ENCODE results near the gene LAMA4.
A peak's percentile ranks its signal among the peaks of the same experiment; 100 is the strongest.

Gene LAMA4

GRCh38 chr6:112228480-112229332 is 25.7 kb downstream of the LAMA4 start:
- in situ Hi-C loops (cut with HindIII; ENCODE audit: low pct_unique_long_range_greater_than_20kb, low sequenced_read_pairs), result no loop called here
- no peak for TF ChIP-seq JUND (IDR thresholded peaks at IDR 0.05; ENCODE audit: low read depth)
- DNase-seq (ENCODE audit: low read depth in 1 of 2, low spot score in 1 of 2), result no peak

DNA sequence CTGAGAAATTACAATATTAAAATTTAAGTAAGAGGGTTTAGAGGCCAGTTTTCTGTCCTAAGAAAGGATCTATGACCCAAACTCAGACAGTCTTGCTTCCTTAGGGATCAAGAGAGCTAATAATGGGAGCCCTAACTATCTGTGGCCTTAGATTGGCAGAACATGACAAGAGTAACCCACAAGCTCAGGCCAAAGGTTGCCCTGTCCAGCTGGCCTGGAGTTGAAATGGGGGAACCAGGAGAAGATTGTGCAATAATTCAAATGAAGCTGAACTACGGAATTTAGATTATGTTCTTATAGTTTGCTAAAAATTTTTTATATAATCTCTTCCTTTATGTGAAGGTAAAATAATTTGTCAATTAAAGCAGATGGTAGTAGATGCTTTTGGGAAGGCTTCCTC is 26.4 kb downstream of the LAMA4 start:
- in situ Hi-C loops (cut with HindIII; ENCODE audit: low pct_unique_long_range_greater_than_20kb, low sequenced_read_pairs), result no loop called here
- no peak for TF ChIP-seq JUND (IDR thresholded peaks at IDR 0.05; ENCODE audit: low read depth)
- DNase-seq (ENCODE audit: low read depth in 1 of 2, low spot score in 1 of 2), result no peak

GRCh38 chr6:112227411-112227810 is 27.0 kb downstream of the LAMA4 start:
- no peak for TF ChIP-seq JUND (IDR thresholded peaks at IDR 0.05; ENCODE audit: low read depth)
- DNase-seq (ENCODE audit: low read depth in 1 of 2, low spot score in 1 of 2), result no peak
- in situ Hi-C loops (cut with HindIII; ENCODE audit: low pct_unique_long_range_greater_than_20kb, low sequenced_read_pairs), result no loop called here

GRCh38 chr6:112225691-112226090 is 28.7 kb downstream of the LAMA4 start:
- TF ChIP-seq JUND (IDR thresholded peaks at IDR 0.05; ENCODE audit: low read depth), result no peak
- in situ Hi-C loops (cut with HindIII; ENCODE audit: low pct_unique_long_range_greater_than_20kb, low sequenced_read_pairs), result no loop called here
- DNase-seq (ENCODE audit: low read depth in 1 of 2, low spot score in 1 of 2), result no peak

GRCh38 chr6:112224088-112224487 is 30.3 kb downstream of the LAMA4 start:
- in situ Hi-C loops (cut with HindIII; ENCODE audit: low pct_unique_long_range_greater_than_20kb, low sequenced_read_pairs), result no loop called here
- no peak for TF ChIP-seq JUND (IDR thresholded peaks at IDR 0.05; ENCODE audit: low read depth)
- no peak for DNase-seq (ENCODE audit: low read depth in 1 of 2, low spot score in 1 of 2)

GRCh38 chr6:112223070-112223861 is 31.1 kb downstream of the LAMA4 start:
- DNase-seq (ENCODE audit: low read depth in 1 of 2, low spot score in 1 of 2), result no peak
- in situ Hi-C loops (cut with HindIII; ENCODE audit: low pct_unique_long_range_greater_than_20kb, low sequenced_read_pairs), result no loop called here
- TF ChIP-seq JUND (IDR thresholded peaks at IDR 0.05; ENCODE audit: low read depth), result no peak

DNA sequence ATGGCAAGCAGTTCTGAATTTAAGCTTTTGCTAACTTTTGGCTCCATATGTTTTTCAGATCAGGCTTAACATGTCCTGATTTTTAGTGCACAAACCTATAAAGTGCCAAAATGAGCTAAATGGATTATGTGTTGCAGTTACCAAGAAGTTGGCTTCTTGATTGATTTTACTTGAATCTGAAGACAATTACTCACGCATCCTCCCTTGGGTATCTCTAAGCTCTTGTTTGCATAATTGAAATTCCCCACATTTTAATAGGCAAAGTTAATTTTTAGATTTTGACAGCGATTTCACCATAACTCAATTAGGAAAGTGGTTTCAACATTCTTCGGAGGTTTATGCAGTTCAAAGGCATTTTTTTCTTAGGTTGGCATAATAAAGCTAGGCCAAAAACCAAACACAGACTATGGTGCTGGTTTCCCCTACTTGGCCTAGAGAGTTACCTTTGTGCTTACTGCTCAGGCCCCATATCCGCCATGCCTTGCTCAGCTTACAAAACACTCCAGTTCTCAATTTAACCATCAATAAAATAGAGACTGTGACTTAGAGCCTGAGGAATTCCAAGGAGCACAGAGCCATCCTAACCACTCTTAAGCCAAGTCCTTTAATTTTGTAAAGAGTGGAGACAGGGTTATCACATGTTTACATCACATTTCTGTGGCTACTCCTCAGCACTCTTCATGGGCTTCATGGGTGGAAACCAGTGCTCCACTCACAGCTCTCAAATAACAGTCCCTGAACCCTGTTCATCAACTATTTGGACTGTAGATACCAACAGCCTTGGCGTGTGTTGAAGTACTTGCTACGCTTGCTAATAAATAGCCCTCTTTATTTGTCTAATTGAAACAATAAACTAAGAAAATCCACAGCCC is 32.1 kb downstream of the LAMA4 start:
- in situ Hi-C loops (cut with HindIII; ENCODE audit: low pct_unique_long_range_greater_than_20kb, low sequenced_read_pairs), result no loop called here
- peak in 1 of 2 experiments; percentile 61 for DNase-seq (ENCODE audit: low read depth in 1 of 2, low spot score in 1 of 2)
- TF ChIP-seq JUND (IDR thresholded peaks at IDR 0.05; ENCODE audit: low read depth), result no peak

- no peak for DNase-seq (ENCODE audit: low read depth in 1 of 2, low spot score in 1 of 2)
- TF ChIP-seq JUND (IDR thresholded peaks at IDR 0.05; ENCODE audit: low read depth), result no peak
- in situ Hi-C loops (cut with HindIII; ENCODE audit: low pct_unique_long_range_greater_than_20kb, low sequenced_read_pairs), result no loop called here
Measured at GRCh38 chr6:112221561-112221960, 32.8 kb downstream of the LAMA4 start.

DNA sequence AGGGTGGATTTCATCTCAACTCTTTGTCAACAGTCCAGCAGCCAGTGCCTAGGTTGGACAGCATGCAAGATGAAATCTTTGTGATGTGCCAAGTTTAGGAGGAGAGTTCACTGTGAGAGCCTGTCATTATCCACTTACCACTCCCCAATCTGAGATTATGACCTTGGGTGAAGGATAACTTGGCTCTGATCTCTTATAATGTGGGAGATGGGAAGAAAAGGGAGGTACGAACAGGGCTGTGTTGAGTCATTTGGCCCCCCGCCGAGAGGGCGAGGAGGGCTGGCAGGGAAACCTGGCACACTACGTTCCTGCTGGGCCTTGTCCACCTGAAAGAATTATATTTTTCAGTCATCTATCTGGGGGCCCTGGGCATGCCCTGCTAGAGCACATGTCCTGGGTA is 35.8 kb downstream of the LAMA4 start:
- no peak for TF ChIP-seq JUND (IDR thresholded peaks at IDR 0.05; ENCODE audit: low read depth)
- DNase-seq (ENCODE audit: low read depth in 1 of 2, low spot score in 1 of 2), result no peak
- in situ Hi-C loops (cut with HindIII; ENCODE audit: low pct_unique_long_range_greater_than_20kb, low sequenced_read_pairs), result no loop called here

- DNase-seq (ENCODE audit: low read depth in 1 of 2, low spot score in 1 of 2), result no peak
- TF ChIP-seq JUND (IDR thresholded peaks at IDR 0.05; ENCODE audit: low read depth), result no peak
- in situ Hi-C loops (cut with HindIII; ENCODE audit: low pct_unique_long_range_greater_than_20kb, low sequenced_read_pairs), result no loop called here
Measured at GRCh38 chr6:112216662-112217551, 37.5 kb downstream of the LAMA4 start.

GRCh38 chr6:112215488-112216284 is 38.7 kb downstream of the LAMA4 start:
- no peak for TF ChIP-seq JUND (IDR thresholded peaks at IDR 0.05; ENCODE audit: low read depth)
- no peak for DNase-seq (ENCODE audit: low read depth in 1 of 2, low spot score in 1 of 2)
- in situ Hi-C loops (cut with HindIII; ENCODE audit: low pct_unique_long_range_greater_than_20kb, low sequenced_read_pairs), result no loop called here
